Endodermal cell (in vitro differentiated cells): ENCODE results near the gene S100A2. TPM values are rescaled to one million over a fixed set of nuclear protein-coding genes. Genes with fewer than 3 reads are reported as not detected.

ENCODE experiments used
- DNase-seq: peaks from one replicate; pipeline ENCODE4 v3.0.0-alpha.2; 2017
- H3K27ac ChIP-seq: 2 replicates; pipeline ENCODE4 v1.5.1; 2013; ENCODE audit warnings: mild to moderate bottlenecking, low read depth, low read length, moderate library complexity
- H3K27me3 ChIP-seq: 2 replicates; pipeline ENCODE4 v1.6.1; 2013; ENCODE audit warnings: mild to moderate bottlenecking, low read length, moderate library complexity; ENCODE audit not compliant: insufficient read depth, control insufficient read depth, poor library complexity, severe bottlenecking
- H3K36me3 ChIP-seq: 2 replicates; pipeline ENCODE4 v1.7.0; 2013; ENCODE audit warnings: mild to moderate bottlenecking, low read length, moderate library complexity; ENCODE audit not compliant: control insufficient read depth, insufficient read depth
- H3K4me1 ChIP-seq: one replicate; pipeline ENCODE4 v1.7.0; 2013; ENCODE audit warnings: low read length; ENCODE audit not compliant: control insufficient read depth, insufficient read depth
- H3K4me3 ChIP-seq: 2 replicates; pipeline ENCODE4 v1.5.1; 2013; ENCODE audit warnings: mild to moderate bottlenecking, low read length, moderate library complexity
- H3K9ac ChIP-seq: 2 replicates; pipeline ENCODE4 v1.6.1; 2013; ENCODE audit warnings: mild to moderate bottlenecking, low read length, moderate library complexity; ENCODE audit not compliant: poor library complexity, severe bottlenecking; ENCODE audit errors: extremely low read depth
- H3K9me3 ChIP-seq: 2 replicates; pipeline ENCODE4 v1.6.1; 2013; ENCODE audit warnings: mild to moderate bottlenecking, low read length, moderate library complexity; ENCODE audit not compliant: control insufficient read depth
- H3K27ac Mint-ChIP-seq: 2 replicates; pipeline ENCODE4 v1.8.0; 2020; ENCODE audit warnings: mixed read lengths
- H3K27me3 Mint-ChIP-seq: 2 replicates; pipeline ENCODE4 v1.8.0; 2021; ENCODE audit warnings: mild to moderate bottlenecking, mixed read lengths; ENCODE audit not compliant: insufficient read depth
- H3K36me3 Mint-ChIP-seq: 2 replicates; pipeline ENCODE4 v1.8.0; 2020; ENCODE audit warnings: low read depth, mixed read lengths
- H3K4me1 Mint-ChIP-seq: 2 replicates; pipeline ENCODE4 v1.8.0; 2020; ENCODE audit warnings: mixed read lengths
- H3K4me3 Mint-ChIP-seq: 2 replicates; pipeline ENCODE4 v1.8.0; 2020; ENCODE audit warnings: mild to moderate bottlenecking, moderate library complexity, mixed read lengths
- H3K9me3 Mint-ChIP-seq: 2 replicates; pipeline ENCODE4 v1.8.0; 2020; ENCODE audit warnings: mild to moderate bottlenecking, mixed read lengths
- CTCF ChIP-seq: fragments of 200-600 bp; sonication (generic); conservative IDR thresholded peaks from 2 replicates; pipeline ENCODE4 v1.5.0; 2021; ENCODE audit warnings: antibody characterized with exemption, mild to moderate bottlenecking
- WGBS, 2 experiments: methylation state at CpG; one replicate each; pipeline versions ENCODE4 v1.1.5 to v1.1.7; 2013; ENCODE audit warnings: missing lambda C conversion rate in 2 of 2, mixed read lengths in 1 of 2; ENCODE audit not compliant: insufficient coverage in 1 of 2, insufficient read length in 1 of 2; 5-methylcytosine and 5-hydroxymethylcytosine counted together
- total RNA-seq, 2 donors: library from RNA; stranded (reverse); fragmentation: NEBNext Ultra II Directional in 1 of 2; extraction: Animal tissue kit (Norgen Biotek cat#: 25700) in 1 of 2; gene quantifications; 2 replicates in 1 of 2; 3 replicates in 1 of 2; pipeline ENCODE4 v1.2.1, GENCODE V29; 2021

Gene S100A2
- total RNA-seq, 2 donors from 2014 or later, result 0.92 to 3.1 TPM

- H3K27ac Mint-ChIP-seq, result no peak overlapping the region
- 92% methylated on average over 2 of the region's 2 CpGs; no CpG with 5 or more reads in 1 of the 2 experiments for WGBS, 2 experiments
- Histone ChIP-seq H3K9ac (no peak overlapping the region), H3K4me1 (peaks cover 3% of the 10 kb centered on the region), H3K4me3 (no peak overlapping the region), H3K9me3 (no peaks in the 10 kb centered on the region), H3K36me3 (peaks cover 10% of the 10 kb centered on the region), H3K27me3 (no peaks in the 10 kb centered on the region), H3K27ac (no peak overlapping the region)
- H3K4me3 Mint-ChIP-seq, result peak overlapping the region; percentile 49
- no peak for DNase-seq
- TF ChIP-seq CTCF, result no peak
- H3K27me3 Mint-ChIP-seq, result peaks cover under 1% of the 10 kb centered on the region
- peaks cover 14% of the 10 kb centered on the region for H3K36me3 Mint-ChIP-seq
- H3K9me3 Mint-ChIP-seq, result no peaks in the 10 kb centered on the region
- peaks cover 54% of the 10 kb centered on the region for H3K4me1 Mint-ChIP-seq
These were observed 48.7 kb upstream of the S100A2 start for GRCh38 chr1:153614189-153614900.

GRCh38 chr1:153613406-153613805 lies 47.8 kb upstream of the S100A2 start:
- Histone ChIP-seq H3K27me3 (no peaks in the 10 kb centered on the region), H3K4me1 (peaks cover 3% of the 10 kb centered on the region), H3K27ac (no peak overlapping the region), H3K4me3 (peak overlapping the region; percentile 97), H3K36me3 (peaks cover 6% of the 10 kb centered on the region), H3K9ac (peak overlapping the region; percentile 70), H3K9me3 (no peaks in the 10 kb centered on the region)
- Mint-ChIP-seq H3K4me3 (peak overlapping the region; percentile 79), H3K27ac (peak overlapping the region; percentile 84), H3K36me3 (peaks cover 9% of the 10 kb centered on the region), H3K9me3 (no peaks in the 10 kb centered on the region), H3K27me3 (peaks cover 2% of the 10 kb centered on the region), H3K4me1 (peaks cover 64% of the 10 kb centered on the region)
- TF ChIP-seq CTCF, result no peak
- DNase-seq, result no peak
- WGBS, 2 experiments, result 85 to 88% methylated on average over 5 of the region's 5 CpGs

GRCh38 chr1:153612755-153613331 lies 47.2 kb upstream of the S100A2 start, which contains the start of gene S100A16:
TSS of gene S100A16 (minus strand) at chr1:153613137. CDS start at chr1:153608151, 4,986 bp downstream.
- peak within 1 kb of the TSS; percentile 84 for H3K27ac Mint-ChIP-seq
- H3K27me3 Mint-ChIP-seq, result peaks cover 2% of the 10 kb centered on the region
- TF ChIP-seq CTCF, result no peak
- peaks cover 11% of the 10 kb centered on the region for H3K36me3 ChIP-seq
- H3K27ac ChIP-seq, result no peak within 1 kb of the TSS
- H3K9me3 ChIP-seq, result no peaks in the 10 kb centered on the region
- H3K36me3 Mint-ChIP-seq, result peaks cover 8% of the 10 kb centered on the region
- no peaks in the 10 kb centered on the region for H3K27me3 ChIP-seq
- peak within 1 kb of the TSS; percentile 97 for H3K4me3 ChIP-seq
- 0 to 24% methylated on average over 2 to 9 of the region's 9 CpGs for WGBS, 2 experiments
- peak within 1 kb of the TSS; percentile 79 for H3K4me3 Mint-ChIP-seq
- H3K9me3 Mint-ChIP-seq, result no peaks in the 10 kb centered on the region
- peak within 1 kb of the TSS; percentile 70 for H3K9ac ChIP-seq
- peaks cover 3% of the 10 kb centered on the region for H3K4me1 ChIP-seq
- peaks cover 65% of the 10 kb centered on the region for H3K4me1 Mint-ChIP-seq
- peak; percentile 92 for DNase-seq
